IPS-15b (cell line): Measurements from ENCODE around the gene SLC13A3.

ENCODE experiments used
- H3K27me3 ChIP-seq: one replicate; pipeline ENCODE4 v1.6.1; 2013; ENCODE audit warnings: low read length; ENCODE audit not compliant: control insufficient read depth, insufficient read depth
- H3K36me3 ChIP-seq: one replicate; pipeline ENCODE4 v1.6.1; 2013; ENCODE audit warnings: low read length; ENCODE audit not compliant: control insufficient read depth, insufficient read depth
- H3K4me1 ChIP-seq: one replicate; pipeline ENCODE4 v1.6.1; 2013; ENCODE audit warnings: mild to moderate bottlenecking, low read length; ENCODE audit not compliant: control insufficient read depth, insufficient read depth
- H3K4me3 ChIP-seq: one replicate; pipeline ENCODE4 v1.5.1; 2013; ENCODE audit warnings: low read depth, low read length
- H3K9ac ChIP-seq: one replicate; pipeline ENCODE4 v1.6.1; 2013; ENCODE audit warnings: low read depth, mild to moderate bottlenecking, low read length
- H3K9me3 ChIP-seq: one replicate; pipeline ENCODE4 v1.6.1; 2013; ENCODE audit warnings: mild to moderate bottlenecking, low read length; ENCODE audit not compliant: control insufficient read depth, insufficient read depth

The SLC13A3 gene

GRCh38 chr20:46519471-46520068 lies 131.7 kb downstream of the SLC13A3 start:
- H3K4me3 ChIP-seq: no peak overlapping the region
- H3K36me3 ChIP-seq: no peaks in the 10 kb centered on the region
- peaks cover 4% of the 10 kb centered on the region for H3K27me3 ChIP-seq
- no peaks in the 10 kb centered on the region for H3K9me3 ChIP-seq
- no peak overlapping the region for H3K9ac ChIP-seq
- no peaks in the 10 kb centered on the region for H3K4me1 ChIP-seq

- H3K4me3 ChIP-seq: peak within 1 kb of the TSS; percentile 83
- peaks cover 4% of the 10 kb centered on the region for H3K36me3 ChIP-seq
- H3K27me3 ChIP-seq: peaks cover 4% of the 10 kb centered on the region
- peak within 1 kb of the TSS; percentile 87 for H3K9ac ChIP-seq
- no peaks in the 10 kb centered on the region for H3K4me1 ChIP-seq
- no peaks in the 10 kb centered on the region for H3K9me3 ChIP-seq
Measured at GRCh38 chr20:46512943-46513844, 138.1 kb downstream of the SLC13A3 start, which contains the start of gene ZNF334. ZNF334 (minus strand) TSS chr20:46513559; CDS start chr20:46512102, 1,457 bp downstream.

- H3K9ac ChIP-seq: no peak overlapping the region
Measured at GRCh38 chr20:46509523-46509922, 141.7 kb downstream of the SLC13A3 start.

More at GRCh38 chr20:46509523-46509922, 141.7 kb downstream of the SLC13A3 start:
- H3K9me3 ChIP-seq: no peaks in the 10 kb centered on the region
- H3K36me3 ChIP-seq: peaks cover 5% of the 10 kb centered on the region
- H3K4me3 ChIP-seq: no peak overlapping the region
- H3K27me3 ChIP-seq: no peaks in the 10 kb centered on the region
- H3K4me1 ChIP-seq: no peaks in the 10 kb centered on the region
